GM18519 (cell line): ENCODE data around the gene ARRDC3.
"Not testable (repeated sequence)": the region's sequence is repeated elsewhere in the genome, so short reads cannot be mapped to it uniquely, and the experiment has no call there.

Source experiments
- ATAC-seq: cut with Tn5 transposase; IDR thresholded peaks from one replicate; pipeline ENCODE4 v1.9.1; 2021; ENCODE audit warnings: mild to moderate bottlenecking, moderate library complexity; ENCODE audit not compliant: unreplicated experiment, low FRiP score

Gene ARRDC3

GRCh38 chr5:91385596-91385995 is 2.5 kb upstream of the ARRDC3 start:
- ATAC-seq = not testable (repeated sequence)

GRCh38 chr5:91384671-91385430 is 1.7 kb upstream of the ARRDC3 start:
- peak; percentile 18 for ATAC-seq

- no peak for ATAC-seq
Observed at GRCh38 chr5:91383956-91384300, 811 bp upstream of the ARRDC3 start.

GRCh38 chr5:91382530-91383026 is 539 bp downstream of the ARRDC3 start:
- ATAC-seq = no peak

- peak; percentile 10 for ATAC-seq
Observed at GRCh38 chr5:91381774-91382359, 1.2 kb downstream of the ARRDC3 start.

GRCh38 chr5:91381239-91381773 is 1.8 kb downstream of the ARRDC3 start:
- ATAC-seq = no peak

- peak; percentile 35 for ATAC-seq
Observed at GRCh38 chr5:91380491-91381238, 2.5 kb downstream of the ARRDC3 start.

- peak; percentile 56 for ATAC-seq
Observed at GRCh38 chr5:91379914-91380490, 3.1 kb downstream of the ARRDC3 start.

- no peak for ATAC-seq
Observed at GRCh38 chr5:91379246-91379913, 3.7 kb downstream of the ARRDC3 start.

GRCh38 chr5:91378752-91379211 is 4.3 kb downstream of the ARRDC3 start:
- no peak for ATAC-seq

GRCh38 chr5:91374893-91375520 is 8.1 kb downstream of the ARRDC3 start:
- ATAC-seq = no peak

GRCh38 chr5:91373600-91373999 is 9.5 kb downstream of the ARRDC3 start:
- ATAC-seq = no peak

GRCh38 chr5:91373006-91373405 is 10.1 kb downstream of the ARRDC3 start:
- no peak for ATAC-seq

GRCh38 chr5:91369480-91369879 is 13.6 kb downstream of the ARRDC3 start:
- ATAC-seq = no peak

- ATAC-seq = no peak
Observed at GRCh38 chr5:91367908-91368648, 15.0 kb downstream of the ARRDC3 start.

- no peak for ATAC-seq
Observed at GRCh38 chr5:91367344-91367743, 15.8 kb downstream of the ARRDC3 start.

GRCh38 chr5:91366551-91366950 is 16.6 kb downstream of the ARRDC3 start:
- ATAC-seq = no peak

- ATAC-seq = no peak
Observed at GRCh38 chr5:91365498-91365897, 17.6 kb downstream of the ARRDC3 start.

- no peak for ATAC-seq
Observed at GRCh38 chr5:91362935-91363334, 20.2 kb downstream of the ARRDC3 start.
